Ecto neural progenitor cell (in vitro differentiated cells): ENCODE data around the gene CELF3.
A peak's percentile ranks its signal among the peaks of the same experiment; 100 is the strongest.
"Not testable (repeated sequence)": the region's sequence is repeated elsewhere in the genome, so short reads cannot be mapped to it uniquely, and the experiment has no call there.

ENCODE experiments used
- DNase-seq: peaks from one replicate; pipeline ENCODE4 v3.0.0-alpha.2; 2018; ENCODE audit warnings: low spot score

The CELF3 gene

GRCh38 chr1:151716771-151717631 lies at the start of gene CELF3:
TSS of gene CELF3 (minus strand) at chr1:151716803. CDS start at chr1:151716020, 783 bp downstream.
- peak; percentile 80 for DNase-seq

- DNase-seq = no peak
Observed at GRCh38 chr1:151763990-151764389, 47.4 kb upstream of the CELF3 start.

DNA sequence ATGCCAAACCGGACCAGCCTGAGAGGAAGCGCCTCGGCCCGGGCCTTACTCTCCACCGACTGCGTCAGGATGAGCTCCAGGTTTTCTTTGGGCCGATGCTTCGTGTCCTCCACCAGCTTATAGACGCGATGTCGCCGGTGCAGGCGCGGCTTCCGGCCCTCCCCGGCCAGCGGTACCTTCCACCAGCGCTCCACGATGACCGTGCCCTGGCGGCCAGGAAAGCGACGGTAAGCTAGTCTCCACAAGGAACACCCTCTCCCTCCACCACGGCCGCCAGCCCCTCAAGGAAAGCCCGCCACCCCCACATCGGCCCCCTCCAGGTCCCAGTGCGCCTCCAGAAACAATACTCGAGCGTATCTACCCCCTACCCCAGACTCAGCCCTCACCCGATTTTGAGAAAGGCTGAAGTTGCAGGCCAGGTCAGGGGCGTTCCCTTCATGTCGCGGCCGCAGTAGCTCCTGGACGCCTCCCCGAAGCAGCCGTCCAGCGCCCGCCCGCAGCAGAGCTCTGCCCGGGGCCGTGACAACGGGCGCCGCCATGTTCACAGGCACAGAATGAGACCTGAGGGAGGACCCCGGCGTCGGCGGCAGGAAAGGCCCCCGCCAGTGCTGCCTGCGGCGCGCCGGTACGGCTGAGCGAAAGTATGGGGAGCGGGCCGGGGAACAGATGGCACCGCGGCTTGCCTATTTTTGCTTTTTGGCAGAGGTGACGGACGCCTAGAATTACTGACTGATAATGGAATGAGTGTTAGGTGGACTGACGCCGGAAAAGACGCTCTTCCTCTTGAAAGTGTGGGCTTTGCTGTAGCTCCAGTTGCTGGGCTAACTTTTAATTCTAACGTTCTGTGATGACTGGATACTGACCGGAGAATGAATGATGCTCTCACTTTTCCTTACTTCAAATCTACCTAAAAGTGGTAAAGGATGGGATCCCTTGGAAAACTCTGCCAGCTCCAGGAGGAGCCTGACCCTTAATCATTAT lies 46.6 kb upstream of the CELF3 start, which contains the start of gene MRPL9:
TSS of gene MRPL9 (minus strand) at position 556 of the 981 bp plus-strand sequence. CDS start at position 539, 17 bp downstream.
- peak; percentile 89 for DNase-seq

GRCh38 chr1:151760597-151761385 lies 44.2 kb upstream of the CELF3 start:
- DNase-seq = no peak

- DNase-seq = no peak
Observed at GRCh38 chr1:151759241-151759640, 42.6 kb upstream of the CELF3 start.

- DNase-seq = no peak
Observed at GRCh38 chr1:151756291-151756690, 39.7 kb upstream of the CELF3 start.

GRCh38 chr1:151741516-151741915 lies 24.9 kb upstream of the CELF3 start:
- DNase-seq = no peak

DNA sequence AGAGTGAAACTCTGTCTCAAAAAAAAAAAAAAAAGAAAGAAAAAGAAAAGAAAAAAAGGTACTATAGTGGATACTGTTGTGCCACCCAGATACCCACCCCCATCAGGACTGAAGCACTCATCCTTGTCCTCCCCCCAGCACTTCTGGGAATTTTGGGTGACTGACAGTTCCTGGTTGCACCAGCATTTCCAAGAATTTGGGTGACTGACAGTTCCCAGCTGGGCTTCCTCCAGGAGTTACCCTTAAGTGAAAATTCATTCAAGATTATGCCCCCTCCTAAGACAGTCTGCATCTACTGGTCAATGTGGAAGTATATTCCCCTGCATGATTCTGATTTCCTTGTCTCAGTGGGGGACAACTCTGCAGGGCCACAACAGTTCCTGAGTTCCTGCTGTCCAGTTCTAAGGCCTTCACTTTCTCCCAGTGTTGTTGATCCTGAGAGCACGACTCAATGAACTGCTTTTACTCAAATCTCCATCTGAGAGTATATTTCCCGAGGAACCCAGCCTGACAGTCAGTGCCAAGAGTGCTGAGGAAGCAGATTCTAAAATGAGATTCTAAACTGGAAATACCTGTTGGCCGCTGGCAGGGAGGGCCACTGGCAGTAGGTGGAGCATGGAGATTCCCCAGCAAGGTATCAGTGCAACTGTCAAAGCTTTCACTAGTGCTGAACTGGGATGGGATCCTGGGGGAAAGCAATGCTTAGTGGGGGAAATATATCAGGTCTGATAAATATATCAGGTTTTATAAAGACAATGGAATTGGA lies 23.2 kb upstream of the CELF3 start:
- DNase-seq = no peak

DNA sequence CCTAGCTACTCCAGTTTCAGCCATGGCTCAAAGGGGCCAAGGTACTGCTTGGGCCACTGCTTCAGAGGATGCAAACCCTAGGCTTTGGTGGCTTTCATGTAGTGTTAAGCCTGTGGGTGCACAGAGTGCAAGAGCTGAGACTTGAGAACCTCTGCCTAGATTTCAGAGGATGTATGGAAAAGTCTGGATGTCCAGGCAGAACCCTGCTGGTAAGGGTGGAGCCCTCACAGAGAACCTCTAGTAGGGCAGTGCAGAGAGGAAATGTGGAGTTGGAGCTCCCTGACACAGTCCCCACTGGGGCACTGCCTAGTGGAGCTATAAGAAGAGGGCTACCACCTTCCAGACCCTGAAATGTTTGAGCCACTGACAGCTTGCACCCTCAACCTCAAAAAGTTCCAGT lies 20.9 kb upstream of the CELF3 start:
- DNase-seq = no peak

- no peak for DNase-seq
Observed at GRCh38 chr1:151737026-151737425, 20.4 kb upstream of the CELF3 start.

DNA sequence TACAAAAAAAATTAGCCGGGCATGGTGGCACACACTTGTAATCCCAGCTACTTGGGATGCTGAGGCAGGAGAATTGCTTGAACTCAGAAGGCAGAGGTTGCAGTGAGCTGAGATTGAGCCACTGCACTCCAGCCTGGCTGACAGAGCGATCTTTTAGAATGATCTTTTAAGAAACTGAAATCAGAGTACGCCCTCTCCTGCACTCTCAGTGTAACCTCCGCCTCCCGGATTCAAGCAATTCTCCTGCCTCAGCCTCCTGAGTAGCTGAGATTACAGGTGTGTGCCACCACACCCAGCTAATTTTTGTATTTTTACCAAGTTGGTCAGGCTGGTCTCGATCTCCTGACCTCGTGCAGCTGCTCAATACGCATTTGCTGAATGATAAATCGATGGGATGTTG lies 17.4 kb upstream of the CELF3 start:
- not testable (repeated sequence) for DNase-seq

DNA sequence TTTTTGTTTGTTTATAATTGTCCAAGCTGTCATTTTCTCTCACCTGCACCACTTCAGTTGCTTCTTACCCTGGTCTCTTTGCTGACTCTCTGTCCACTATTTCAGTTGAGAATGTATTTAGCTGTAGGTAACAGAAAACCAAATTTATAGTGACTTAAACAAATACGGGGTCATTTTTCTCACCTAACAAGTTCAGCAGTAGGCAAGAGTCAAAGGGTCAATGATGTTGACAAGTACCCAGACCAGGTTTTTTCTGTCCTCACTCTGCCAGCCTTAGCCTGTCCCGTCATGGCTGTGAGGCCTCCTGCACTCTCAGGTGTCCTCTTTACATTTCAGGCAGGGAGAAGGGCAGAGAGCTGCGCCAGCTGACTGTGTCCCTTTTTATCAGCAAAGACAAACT lies 16.5 kb upstream of the CELF3 start:
- no peak for DNase-seq

GRCh38 chr1:151729966-151730291 lies 13.3 kb upstream of the CELF3 start:
- no peak for DNase-seq

DNA sequence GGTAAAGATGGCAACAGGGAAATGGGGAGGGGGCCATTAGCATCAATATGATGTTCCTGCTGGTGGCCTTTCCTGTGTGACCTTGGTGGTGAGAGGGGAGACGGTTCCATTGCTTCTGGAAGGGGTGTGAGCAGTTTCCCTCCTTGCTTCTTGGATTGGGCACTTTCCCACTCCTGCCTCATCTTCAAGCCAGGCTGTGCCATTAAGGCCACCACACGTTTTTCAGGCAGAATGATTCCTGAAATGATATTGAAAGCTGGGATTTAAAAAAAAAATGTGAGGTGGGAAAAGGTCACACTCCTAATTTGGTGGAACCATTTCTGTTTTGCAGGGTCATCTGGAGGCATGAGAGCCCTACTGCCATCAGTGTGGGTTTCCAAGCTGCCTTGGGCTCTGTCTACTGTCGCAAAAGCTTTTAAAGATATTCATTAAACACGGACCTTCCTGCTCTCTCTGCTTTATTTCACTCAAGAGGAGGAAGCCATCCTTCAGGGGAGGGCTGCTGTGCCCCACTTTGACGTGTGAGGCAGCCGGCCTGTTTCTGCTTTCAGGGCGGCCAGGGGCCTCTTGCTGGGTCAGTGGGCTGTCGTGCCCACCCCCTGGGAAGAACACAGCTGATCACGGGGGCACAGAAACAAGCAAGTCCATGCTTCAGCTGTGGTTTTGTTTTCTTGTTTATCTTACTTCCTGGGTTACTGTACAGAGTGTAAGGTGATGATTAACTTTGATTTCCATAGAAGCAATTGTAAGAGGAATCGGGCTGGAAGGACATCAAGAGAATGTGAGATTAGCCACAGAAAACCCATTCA lies 12.8 kb upstream of the CELF3 start:
- no peak for DNase-seq

DNA sequence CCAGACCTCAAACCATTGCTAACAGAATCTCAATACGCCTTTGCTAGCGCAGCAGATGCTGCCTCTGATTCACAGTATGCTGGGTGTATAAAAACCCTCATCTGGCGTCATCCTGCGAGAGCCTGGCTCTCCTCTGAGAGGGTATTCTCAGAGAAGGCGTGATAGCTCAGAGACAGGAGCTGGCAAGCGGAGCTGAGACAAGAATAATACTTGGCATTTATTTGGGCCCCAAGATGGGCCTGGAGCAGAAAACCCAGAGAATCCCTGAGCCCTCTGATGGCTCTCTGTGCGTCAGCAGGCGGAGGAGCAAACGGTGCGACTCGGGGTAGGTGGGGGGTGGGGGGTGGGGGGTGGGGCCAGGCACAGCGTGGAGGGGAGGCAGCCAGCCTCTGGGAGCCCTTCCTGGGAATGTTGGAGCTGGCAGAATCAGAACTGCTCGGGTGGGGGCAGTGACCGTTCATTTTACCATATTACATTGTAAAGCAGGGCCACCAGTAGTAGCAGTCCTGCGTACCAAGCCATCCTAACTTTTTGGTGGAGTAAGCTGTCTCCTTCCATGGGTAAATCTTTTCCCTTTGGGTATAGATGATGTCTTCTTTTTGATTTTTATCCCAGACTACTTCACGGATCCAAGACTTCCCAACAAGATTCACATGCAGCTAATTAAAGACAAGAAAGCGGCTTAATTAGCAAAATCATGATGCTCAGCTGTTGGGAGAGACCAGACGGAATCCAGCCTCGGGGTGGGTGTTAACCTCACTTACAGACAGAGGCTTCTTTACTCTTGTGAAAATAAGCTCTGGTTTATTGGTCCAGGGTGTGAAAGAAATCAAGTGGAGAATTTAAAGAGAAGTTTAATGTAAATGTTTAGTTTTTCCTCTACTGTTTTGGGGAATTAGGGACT lies 11.8 kb upstream of the CELF3 start:
- no peak for DNase-seq

GRCh38 chr1:151723726-151724370 lies 7.2 kb upstream of the CELF3 start:
- no peak for DNase-seq

DNA sequence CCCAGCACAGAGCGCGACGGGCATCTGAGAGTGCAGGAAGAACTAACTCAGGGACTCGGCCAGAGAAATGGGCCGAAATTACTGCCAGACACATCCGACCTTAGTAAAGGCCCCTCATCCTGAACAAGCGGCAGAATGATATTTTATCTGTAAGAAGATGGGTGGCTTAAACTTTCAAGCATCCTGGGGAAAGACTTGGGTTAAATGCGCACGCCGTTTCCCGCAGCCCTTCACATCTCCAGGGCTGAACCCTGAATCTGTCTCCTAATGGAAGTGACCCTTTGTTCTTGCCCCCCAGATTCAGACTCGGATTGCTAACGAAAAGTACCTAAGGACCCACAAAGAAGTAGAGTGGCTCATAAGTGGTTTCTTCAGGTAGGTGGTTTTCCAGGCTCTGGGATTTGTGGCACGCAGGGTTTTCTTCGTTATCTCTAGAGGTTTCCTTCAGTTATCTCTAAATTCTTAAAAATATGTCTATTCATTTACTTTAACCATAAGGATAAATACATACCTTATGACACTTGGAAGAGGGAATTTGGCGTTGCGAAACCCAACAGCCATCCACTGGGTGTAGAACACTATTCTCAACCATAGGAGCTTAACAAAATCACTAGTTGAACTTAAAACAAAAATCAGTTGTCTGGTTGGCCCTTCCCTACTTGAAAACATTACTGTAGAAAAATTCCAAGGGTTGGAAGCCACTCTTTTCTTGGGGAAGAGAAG lies 5.3 kb upstream of the CELF3 start:
- DNase-seq = no peak
